DOHH2 (cell line): ENCODE data around the gene SIK2.

Experiments
- H3F3A ChIP-seq: fragments of 200-600 bp; sonication (generic), shearing (Covaris generic); 2 replicates; pipeline ENCODE4 v1.6.0; 2016; ENCODE audit warnings: antibody characterized with exemption, mild to moderate bottlenecking; ENCODE audit not compliant: control insufficient read depth, insufficient read depth
- H3K27ac ChIP-seq: fragments of 200-600 bp; sonication (generic); 2 replicates; pipeline ENCODE4 v1.5.1; 2014; ENCODE audit warnings: low read depth, mild to moderate bottlenecking, low read length, moderate library complexity
- H3K27me3 ChIP-seq: fragments of 200-600 bp; sonication (generic); 2 replicates; pipeline ENCODE4 v1.6.1; 2014; ENCODE audit warnings: mild to moderate bottlenecking, low read length, mixed read lengths; ENCODE audit not compliant: control insufficient read depth
- H3K36me3 ChIP-seq: fragments of 200-600 bp; sonication (generic); 2 replicates; pipeline ENCODE4 v1.6.1; 2014; ENCODE audit warnings: mild to moderate bottlenecking, low read length, moderate library complexity, mixed read lengths; ENCODE audit not compliant: control insufficient read depth
- H3K4me1 ChIP-seq: fragments of 200-600 bp; sonication (generic); 2 replicates; pipeline ENCODE4 v1.6.1; 2014; ENCODE audit warnings: mild to moderate bottlenecking, low read length, mixed read lengths; ENCODE audit not compliant: control insufficient read depth
- H3K4me2 ChIP-seq: fragments of 200-600 bp; sonication (generic); 2 replicates; pipeline ENCODE4 v1.6.0; 2014; ENCODE audit warnings: mild to moderate bottlenecking, low read length, moderate library complexity
- H3K4me3 ChIP-seq: fragments of 200-600 bp; sonication (generic); 2 replicates; pipeline ENCODE4 v1.5.1; 2014; ENCODE audit warnings: mild to moderate bottlenecking, low read length, mixed read lengths
- H3K79me2 ChIP-seq: fragments of 200-600 bp; sonication (generic); 2 replicates; pipeline ENCODE4 v1.6.1; 2014; ENCODE audit warnings: mild to moderate bottlenecking, low read length, mixed read lengths; ENCODE audit not compliant: control insufficient read depth
- H3K9me2 ChIP-seq: fragments of 200-600 bp; sonication (generic); replicated peaks from 2 replicates; pipeline ENCODE4 v1.6.1; 2014; ENCODE audit warnings: mild to moderate bottlenecking, low read length, mixed read lengths; ENCODE audit not compliant: control insufficient read depth
- H3K9me3 ChIP-seq: fragments of 200-600 bp; sonication (generic); 2 replicates; pipeline ENCODE4 v1.6.1; 2014; ENCODE audit warnings: antibody characterized with exemption, low read length, mixed read lengths; ENCODE audit not compliant: control insufficient read depth, insufficient read depth
- H4K20me1 ChIP-seq: fragments of 200-600 bp; sonication (generic); 2 replicates; pipeline ENCODE4 v1.6.0; 2014; ENCODE audit warnings: low read depth, mild to moderate bottlenecking, antibody characterized with exemption, low read length, moderate library complexity; ENCODE audit not compliant: control insufficient read depth, insufficient read depth
- EZH2phosphoT487 ChIP-seq: fragments of 200-600 bp; sonication (generic); IDR thresholded peaks from 2 replicates; pipeline ENCODE4 v1.6.1; 2017; ENCODE audit warnings: borderline replicate concordance, mild to moderate bottlenecking, antibody characterized with exemption, low read length, moderate library complexity, mixed read lengths
- TF ChIP-seq, protein P1 (sequence below): fragments of 200-600 bp; sonication (generic); IDR thresholded peaks from one replicate; pipeline ENCODE4 v1.5.1; 2014; ENCODE audit warnings: antibody characterized with exemption, mild to moderate bottlenecking, low read depth, low read length; ENCODE audit not compliant: poor library complexity, severe bottlenecking

SIK2 gene

DNA sequence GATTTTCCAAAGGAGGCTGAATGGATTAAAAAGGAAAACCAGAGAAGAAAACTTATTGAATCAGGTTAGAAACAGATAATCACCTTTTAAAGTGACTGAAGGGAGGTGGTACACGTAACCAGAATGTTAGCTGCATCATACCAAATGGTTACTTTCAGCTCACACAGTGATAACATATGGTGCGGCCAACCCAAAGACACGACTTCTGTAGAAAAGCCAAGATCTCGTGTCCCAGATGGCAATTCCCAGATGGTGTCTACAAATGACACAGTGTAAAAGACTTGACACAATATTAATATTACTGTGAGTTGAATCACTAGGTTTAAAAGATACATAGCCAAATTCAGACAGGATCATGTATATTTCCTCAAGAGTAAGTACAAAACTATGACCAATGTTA is 158.8 kb downstream of the SIK2 start:
- Histone ChIP-seq H3K36me3 (peaks cover 92% of the 10 kb centered on the region), H3F3A (no peaks in the 10 kb centered on the region; the same call in 1 of the 2 replicates)

DNA sequence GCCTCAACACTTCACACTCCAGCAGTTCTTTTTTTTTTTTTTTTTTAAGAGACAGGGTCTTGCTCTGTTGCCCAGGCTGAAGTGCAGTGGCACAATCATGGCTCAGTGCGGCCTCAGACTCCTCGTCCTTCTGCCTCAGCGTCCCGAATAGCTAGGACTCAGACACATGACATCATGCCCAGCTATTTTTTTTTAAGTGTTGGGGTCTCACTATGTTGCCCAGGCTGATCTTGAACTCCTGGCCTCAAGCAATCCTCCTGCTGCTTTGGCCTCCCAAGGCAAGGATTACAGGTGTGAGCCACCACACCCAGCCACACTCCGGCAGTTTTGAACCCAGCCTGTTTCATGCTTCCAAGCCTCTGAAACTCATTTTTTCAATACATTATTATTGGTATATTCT is 160.3 kb downstream of the SIK2 start:
- Histone ChIP-seq H3K4me1 (peaks cover 22% of the 10 kb centered on the region), H3K4me3 (no peak overlapping the region), H3F3A (no peaks in the 10 kb centered on the region; the same call in 1 of the 2 replicates), H3K9me3 (no peaks in the 10 kb centered on the region), H3K36me3 (peaks cover 82% of the 10 kb centered on the region), H3K27me3 (no peaks in the 10 kb centered on the region), H3K79me2 (peaks cover 35% of the 10 kb centered on the region), H3K4me2 (no peak overlapping the region), H4K20me1 (no peaks in the 10 kb centered on the region), H3K9me2 (no peaks in the 10 kb centered on the region), H3K27ac (no peak overlapping the region)
- no peak for TF ChIP-seq EZH2phosphoT487
- TF ChIP-seq, protein P1, sequence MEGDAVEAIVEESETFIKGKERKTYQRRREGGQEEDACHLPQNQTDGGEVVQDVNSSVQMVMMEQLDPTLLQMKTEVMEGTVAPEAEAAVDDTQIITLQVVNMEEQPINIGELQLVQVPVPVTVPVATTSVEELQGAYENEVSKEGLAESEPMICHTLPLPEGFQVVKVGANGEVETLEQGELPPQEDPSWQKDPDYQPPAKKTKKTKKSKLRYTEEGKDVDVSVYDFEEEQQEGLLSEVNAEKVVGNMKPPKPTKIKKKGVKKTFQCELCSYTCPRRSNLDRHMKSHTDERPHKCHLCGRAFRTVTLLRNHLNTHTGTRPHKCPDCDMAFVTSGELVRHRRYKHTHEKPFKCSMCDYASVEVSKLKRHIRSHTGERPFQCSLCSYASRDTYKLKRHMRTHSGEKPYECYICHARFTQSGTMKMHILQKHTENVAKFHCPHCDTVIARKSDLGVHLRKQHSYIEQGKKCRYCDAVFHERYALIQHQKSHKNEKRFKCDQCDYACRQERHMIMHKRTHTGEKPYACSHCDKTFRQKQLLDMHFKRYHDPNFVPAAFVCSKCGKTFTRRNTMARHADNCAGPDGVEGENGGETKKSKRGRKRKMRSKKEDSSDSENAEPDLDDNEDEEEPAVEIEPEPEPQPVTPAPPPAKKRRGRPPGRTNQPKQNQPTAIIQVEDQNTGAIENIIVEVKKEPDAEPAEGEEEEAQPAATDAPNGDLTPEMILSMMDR: no peak

More for the DNA sequence above, 158.8 kb downstream of the SIK2 start:
- H3K9me2 ChIP-seq: no peaks in the 10 kb centered on the region
- no peak overlapping the region for H3K27ac ChIP-seq
- no peaks in the 10 kb centered on the region for H3K9me3 ChIP-seq
- no peak overlapping the region for H3K4me3 ChIP-seq
- TF ChIP-seq, protein P1: no peak
- TF ChIP-seq EZH2phosphoT487: no peak
- no peak overlapping the region for H3K4me2 ChIP-seq
- H4K20me1 ChIP-seq: no peaks in the 10 kb centered on the region
- no peaks in the 10 kb centered on the region for H3K27me3 ChIP-seq
- peaks cover 34% of the 10 kb centered on the region for H3K79me2 ChIP-seq
- peaks cover 13% of the 10 kb centered on the region for H3K4me1 ChIP-seq

DNA sequence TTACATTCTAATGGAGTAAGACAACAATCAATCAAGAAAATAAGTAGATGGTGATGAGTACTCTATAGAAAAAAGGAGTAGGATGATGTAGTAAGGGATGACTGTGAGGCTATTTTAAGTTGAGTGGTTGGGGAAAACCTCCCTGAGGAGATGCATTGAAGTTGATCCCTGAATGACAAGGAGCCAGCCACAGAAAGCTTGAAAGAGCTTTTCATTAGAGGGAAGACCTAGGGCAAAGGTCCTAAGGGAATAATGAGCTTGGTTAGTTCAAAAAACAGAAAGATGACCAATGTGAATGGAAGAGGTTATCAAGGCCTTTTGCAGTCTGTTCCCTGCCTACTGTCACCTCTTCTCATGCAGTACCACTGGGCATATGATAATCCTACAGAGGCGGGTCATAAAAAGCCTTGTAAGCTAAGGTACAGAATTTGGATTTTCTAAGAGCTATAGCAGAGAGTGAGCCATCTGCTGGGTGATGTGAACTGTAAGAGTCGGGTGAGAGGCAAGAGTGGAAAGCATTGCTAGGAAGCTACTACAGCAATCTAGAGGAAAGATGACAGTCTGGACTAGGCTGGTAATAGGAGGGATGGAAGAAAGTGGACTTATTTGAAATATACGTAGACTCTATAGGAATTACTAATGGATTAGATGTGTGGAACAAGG is 160.9 kb downstream of the SIK2 start:
- H3K36me3 ChIP-seq: peaks cover 77% of the 10 kb centered on the region
- H3K4me2 ChIP-seq: no peak overlapping the region
- peaks cover 35% of the 10 kb centered on the region for H3K79me2 ChIP-seq
- no peak overlapping the region for H3K27ac ChIP-seq
- peaks cover 22% of the 10 kb centered on the region for H3K4me1 ChIP-seq
- no peaks in the 10 kb centered on the region; the same call in 1 of the 2 replicates for H3F3A ChIP-seq
- no peaks in the 10 kb centered on the region for H3K9me3 ChIP-seq
- H3K4me3 ChIP-seq: no peak overlapping the region
- H3K27me3 ChIP-seq: no peaks in the 10 kb centered on the region
- H3K9me2 ChIP-seq: no peaks in the 10 kb centered on the region
- TF ChIP-seq EZH2phosphoT487: no peak
- TF ChIP-seq, protein P1: no peak
- no peaks in the 10 kb centered on the region for H4K20me1 ChIP-seq
